ENCODE data around the gene IGSF21. TPM values are rescaled to one million over a fixed set of nuclear protein-coding genes. Genes with fewer than 3 reads are reported as not detected.

Gene IGSF21
- total RNA-seq, 1 donor from 2014 or later, result 1.00 TPM

DNA sequence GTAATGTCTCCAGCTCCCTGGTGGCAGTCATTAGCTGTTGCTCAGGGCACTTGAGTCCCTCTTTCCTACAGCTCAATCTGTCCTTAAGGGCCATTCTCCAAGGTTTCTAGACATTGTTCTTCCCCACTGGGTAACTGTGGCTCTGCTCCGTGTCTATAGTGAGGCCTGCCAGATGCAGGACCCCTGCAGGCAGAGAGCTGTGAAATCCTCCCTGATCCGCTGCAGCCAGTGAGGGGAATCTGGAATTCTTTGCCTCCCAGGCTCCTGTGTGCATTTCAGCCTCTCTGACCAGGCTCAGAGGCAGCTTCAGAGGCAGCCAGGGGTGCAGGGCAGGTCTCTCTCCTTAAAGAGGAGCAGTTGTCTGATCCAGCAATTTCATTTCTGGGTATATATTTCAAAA is 14.4 kb upstream of the IGSF21 start:
- intact Hi-C loops (cut with DNase I), result no loop called here
- no peak for DNase-seq (ENCODE audit: low spot score)

DNA sequence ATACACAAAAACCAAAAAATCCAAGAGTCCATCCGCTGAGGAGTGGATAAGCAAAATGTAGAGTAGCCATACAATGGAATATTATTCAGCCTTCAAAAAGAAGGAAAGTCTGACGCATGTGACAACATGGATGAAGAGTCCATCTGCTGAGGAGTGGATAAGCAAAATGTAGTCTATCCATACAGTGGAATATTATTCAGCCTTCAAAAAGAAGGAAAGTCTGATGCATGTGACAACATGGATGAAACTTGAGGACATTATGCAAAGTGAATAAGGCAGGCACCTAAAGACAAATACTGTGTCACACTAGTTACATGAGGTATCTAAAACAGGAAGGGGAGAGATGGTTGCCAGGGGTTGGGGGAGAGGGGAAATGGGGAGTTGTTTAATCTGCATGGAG is 14.0 kb upstream of the IGSF21 start:
- no peak for DNase-seq (ENCODE audit: low spot score)
- intact Hi-C loops (cut with DNase I), result no loop called here

DNA sequence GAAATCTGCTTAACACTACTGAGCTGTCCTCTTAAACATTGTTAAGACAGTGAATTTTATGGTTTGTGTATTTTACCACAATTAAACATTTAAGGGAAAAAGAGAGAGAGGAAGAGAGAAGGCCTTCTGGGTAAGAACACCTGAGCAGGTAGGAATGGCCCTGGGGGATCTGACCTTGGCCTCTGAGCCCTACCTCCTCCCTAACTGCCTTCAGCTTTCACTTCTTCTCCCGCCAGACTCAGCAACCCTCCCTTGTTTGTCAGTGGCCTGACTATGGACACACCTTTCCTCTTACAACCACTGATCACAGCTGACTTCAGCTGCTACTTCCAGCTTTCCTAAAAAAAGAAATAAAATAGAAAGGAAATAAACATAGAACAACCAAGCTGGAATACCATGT is 13.5 kb upstream of the IGSF21 start:
- no peak for DNase-seq (ENCODE audit: low spot score)
- intact Hi-C loops (cut with DNase I), result no loop called here

DNA sequence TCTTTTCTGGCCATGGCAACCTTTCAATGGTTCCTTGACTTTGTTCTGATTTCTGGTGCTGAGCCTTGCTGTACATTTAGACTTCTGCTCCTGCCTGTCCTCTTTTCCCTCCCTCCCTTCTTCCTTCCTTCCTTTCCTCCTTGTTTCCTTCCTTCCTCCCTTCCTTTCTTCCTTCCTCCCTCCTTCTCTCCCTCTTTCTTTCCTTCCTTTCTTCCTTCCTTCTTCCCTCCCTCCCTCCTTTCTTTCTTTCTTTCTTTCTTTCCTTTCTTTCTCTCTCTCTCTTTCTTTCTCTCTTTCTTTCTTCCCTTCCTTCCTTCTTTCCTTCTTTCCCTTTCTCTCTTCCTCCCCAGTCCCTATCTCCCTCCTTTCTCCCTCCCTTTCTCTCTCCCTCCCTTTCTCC is 10.4 kb upstream of the IGSF21 start:
- intact Hi-C loops (cut with DNase I), result no loop called here
- DNase-seq (ENCODE audit: low spot score), result no peak

DNA sequence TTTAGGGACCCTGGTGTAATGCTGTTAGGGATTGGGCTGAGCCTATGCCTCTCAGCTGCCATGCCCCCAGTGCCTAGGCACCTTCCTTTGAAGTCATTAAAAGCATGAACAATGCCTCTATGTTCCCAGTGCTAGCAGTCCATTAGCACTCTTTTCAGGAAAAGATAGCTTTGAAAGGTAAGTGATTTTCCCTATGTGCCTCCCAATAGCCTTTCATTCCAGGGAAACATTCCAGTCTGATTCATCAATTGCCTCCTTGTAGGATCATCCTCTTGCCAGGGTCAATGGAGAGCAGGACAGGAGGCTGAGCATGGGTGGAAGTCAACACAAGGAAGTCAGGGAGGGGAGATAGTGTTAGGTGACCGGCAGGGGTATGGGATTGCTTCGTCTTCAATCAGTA is 8.6 kb upstream of the IGSF21 start:
- intact Hi-C loops (cut with DNase I), result no loop called here
- DNase-seq (ENCODE audit: low spot score), result no peak

DNA sequence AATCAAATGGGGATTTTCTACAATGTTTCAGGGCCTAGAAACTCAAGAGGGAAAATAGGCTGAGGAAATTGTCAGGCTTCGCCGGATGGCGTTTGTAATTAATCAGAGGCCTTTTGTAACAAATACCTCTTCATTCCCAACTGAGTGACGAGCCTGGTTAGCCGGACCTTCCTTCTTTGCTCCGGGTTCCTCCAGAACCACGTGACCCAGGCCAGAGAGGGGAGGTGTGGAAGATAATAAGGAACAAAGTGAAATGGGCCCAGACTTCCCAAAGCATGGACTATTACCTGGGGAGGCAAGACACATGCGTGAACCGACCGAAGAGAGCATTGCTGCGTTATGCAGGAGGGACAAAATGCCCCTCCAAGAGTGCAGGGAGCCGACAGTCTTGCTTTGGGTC is 7.5 kb upstream of the IGSF21 start:
- no peak for DNase-seq (ENCODE audit: low spot score)
- intact Hi-C loops (cut with DNase I), result loop anchor here (5.0 to 10.0 kb wide), 3 partner anchors 178 to 605 kb away; no protein-coding TSS in a partner anchor

DNA sequence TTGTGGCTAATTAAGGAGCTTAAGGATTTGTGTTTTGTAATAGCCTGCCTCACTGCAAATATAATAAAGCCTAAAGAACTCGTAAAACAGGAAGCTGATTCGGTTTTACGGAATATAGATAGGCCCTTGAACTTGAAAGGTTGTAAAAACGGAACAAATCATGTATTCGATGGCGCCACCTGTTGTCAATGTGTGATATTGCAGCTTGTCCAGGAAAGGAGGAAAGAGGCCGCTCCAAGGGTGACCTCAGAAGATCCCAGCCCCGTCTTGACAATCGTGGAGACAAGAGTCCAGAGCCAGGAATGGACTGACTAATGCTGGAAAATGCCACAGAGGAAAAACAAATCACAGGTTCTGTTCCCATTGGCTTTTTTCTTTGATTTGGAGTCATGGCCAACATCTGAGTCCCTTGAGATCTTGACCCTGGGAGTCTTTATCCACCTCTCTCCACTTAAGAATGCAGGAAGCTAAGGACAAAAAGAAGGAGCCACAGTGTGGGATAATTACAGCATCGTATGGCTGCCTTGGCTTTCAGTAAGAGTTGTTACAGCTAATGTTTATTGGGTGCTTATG is 7.0 kb upstream of the IGSF21 start:
- intact Hi-C loops (cut with DNase I), result loop anchor here (5.0 to 10.0 kb wide), 3 partner anchors 178 to 606 kb away; no protein-coding TSS in a partner anchor
- DNase-seq (ENCODE audit: low spot score), result no peak

DNA sequence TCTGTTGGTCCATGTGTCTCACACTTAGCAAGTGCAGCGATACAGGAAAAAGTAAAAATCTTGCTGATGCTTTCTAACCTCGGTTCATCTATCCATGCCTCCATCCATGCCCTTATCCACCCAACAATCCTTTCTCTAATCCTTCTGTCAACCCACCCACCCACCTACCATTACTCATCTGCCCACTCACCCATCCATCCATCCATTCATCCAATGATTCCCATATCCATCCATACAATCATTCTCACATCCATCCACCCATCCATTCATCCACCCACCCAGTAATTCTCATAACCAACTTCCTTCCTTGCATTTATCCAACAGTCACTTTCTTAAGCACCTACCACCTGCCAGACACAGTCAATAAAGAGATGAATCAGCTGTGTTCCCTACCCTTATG is 6.1 kb upstream of the IGSF21 start:
- DNase-seq (ENCODE audit: low spot score), result no peak
- intact Hi-C loops (cut with DNase I), result loop anchor here (5.0 to 10.0 kb wide), 3 partner anchors 179 to 607 kb away; no protein-coding TSS in a partner anchor

DNA sequence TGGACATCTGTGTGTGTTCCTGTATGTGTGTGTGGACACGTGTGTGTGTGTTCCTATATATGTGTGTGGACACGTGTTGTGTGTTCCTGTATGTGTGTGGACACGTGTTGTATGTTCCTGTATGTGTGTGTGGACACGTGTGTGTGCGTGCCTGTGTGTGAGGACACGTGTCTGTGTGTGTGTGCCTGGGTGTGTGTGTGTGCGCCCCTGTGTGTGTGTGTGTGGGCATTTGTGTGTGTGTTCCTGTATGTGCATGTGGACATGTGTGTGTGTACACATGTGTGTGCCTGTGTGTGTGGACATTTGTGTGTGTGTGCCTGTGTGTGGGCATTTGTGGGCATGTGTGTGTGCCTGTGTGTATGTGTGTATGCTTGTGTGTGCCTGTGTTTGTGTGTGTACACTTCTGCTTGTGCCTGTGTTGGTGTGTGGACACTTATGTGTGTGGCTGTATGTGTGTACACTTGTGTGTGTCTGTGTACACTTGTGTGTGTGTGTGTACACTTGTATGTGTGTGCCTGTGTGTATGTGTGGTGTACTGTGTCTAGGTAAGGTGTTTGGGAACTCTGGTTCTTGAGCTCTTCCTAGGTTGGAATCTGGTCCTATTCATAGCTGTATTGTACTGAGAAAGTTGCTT is 3.7 kb upstream of the IGSF21 start:
- DNase-seq (ENCODE audit: low spot score), result no peak
- intact Hi-C loops (cut with DNase I), result loop anchor here (5.0 to 10.0 kb wide), 3 partner anchors 182 to 609 kb away; no protein-coding TSS in a partner anchor

DNA sequence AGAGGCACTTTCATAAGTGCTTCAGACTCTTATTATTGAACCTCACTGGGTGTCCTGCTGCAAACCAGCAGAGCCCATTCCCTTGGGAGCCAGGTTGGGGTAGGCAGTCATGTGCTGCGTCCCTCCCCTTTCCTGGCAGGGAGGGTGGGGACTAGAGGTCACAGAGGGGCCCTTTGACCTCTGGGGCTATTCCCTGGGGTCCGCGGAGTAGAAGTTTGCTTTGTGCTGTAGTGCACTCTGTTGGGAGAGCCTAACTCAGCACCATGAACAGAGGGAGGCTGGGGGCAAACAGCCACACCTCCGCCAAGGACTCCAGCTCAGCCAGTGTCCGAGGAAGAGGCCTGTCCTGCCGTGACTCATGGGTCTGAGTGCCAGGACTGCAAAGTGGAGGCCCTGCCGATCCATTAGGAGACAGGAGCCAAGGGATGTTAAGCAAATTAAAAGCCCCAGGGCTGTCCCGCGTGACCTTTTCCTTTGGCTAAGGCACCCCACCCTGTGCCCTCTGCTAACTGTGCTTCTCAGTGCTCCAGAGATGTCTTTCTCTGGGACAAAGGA is 3.0 kb upstream of the IGSF21 start:
- DNase-seq (ENCODE audit: low spot score), result no peak
- intact Hi-C loops (cut with DNase I), result loop anchor here (5.0 to 10.0 kb wide), 3 partner anchors 182 to 610 kb away; no protein-coding TSS in a partner anchor

DNA sequence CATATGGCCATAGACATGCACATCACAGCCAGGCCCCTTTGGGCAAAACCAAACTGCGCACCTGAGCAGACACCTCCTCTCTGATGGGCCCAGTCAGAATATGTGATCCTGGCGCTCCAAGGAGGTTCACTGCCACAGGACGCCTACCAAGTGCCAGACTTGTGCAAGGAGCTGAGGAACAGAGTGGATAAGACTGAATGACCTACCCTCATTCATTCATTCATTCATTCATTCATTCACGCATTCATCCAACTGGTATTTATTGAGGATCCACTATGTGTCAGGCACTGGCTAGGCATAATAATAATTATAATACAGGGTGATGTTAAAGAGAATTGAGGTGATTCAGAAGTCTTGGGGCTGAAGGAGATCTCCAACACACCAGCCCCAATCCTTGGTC is 2.4 kb upstream of the IGSF21 start:
- intact Hi-C loops (cut with DNase I), result loop anchor here (10.0 kb wide), 1 partner anchor 610 kb away; no protein-coding TSS in a partner anchor
- DNase-seq (ENCODE audit: low spot score), result no peak

DNA sequence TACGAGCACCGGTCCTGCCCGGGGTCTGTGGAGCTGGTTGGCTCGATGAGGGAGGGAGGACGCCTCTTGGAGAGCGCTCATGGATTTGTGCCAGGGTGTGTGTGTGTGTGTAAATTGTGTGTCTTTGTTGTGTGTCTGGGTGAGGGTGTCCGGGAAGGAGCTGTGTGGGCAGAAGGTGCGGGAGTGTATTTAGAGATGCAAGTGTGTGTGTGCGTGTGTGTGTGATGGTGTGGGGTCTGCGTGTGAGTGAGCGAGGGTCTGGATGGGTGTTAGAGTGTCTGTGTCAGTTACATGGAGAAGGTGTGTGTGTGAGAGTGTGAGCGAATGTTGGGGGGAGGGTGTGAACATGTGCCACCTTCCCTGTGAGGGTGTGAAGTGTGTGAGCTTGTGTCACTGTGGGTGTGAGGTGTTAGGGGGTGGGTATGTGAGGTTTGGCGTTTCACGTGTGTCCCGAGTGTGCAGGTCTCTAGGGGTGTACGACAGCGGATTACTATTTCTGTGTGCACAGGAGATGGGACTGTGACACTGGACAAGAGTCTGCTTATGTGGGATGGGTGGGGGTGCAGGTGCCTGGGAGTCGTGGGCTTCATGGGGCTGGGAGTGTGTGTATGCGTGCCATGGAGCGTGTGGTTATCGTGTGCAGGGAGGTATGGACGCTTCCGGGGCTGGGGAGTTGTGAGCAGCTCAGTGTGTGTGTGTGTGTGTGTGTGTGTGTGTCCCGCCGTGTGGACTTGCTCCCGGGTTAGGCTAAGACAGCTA is 880 bp downstream of the IGSF21 start:
- intact Hi-C loops (cut with DNase I), result loop anchor here (10.0 kb wide), 1 partner anchor 614 kb away; no protein-coding TSS in a partner anchor
- no peak for DNase-seq (ENCODE audit: low spot score)

DNA sequence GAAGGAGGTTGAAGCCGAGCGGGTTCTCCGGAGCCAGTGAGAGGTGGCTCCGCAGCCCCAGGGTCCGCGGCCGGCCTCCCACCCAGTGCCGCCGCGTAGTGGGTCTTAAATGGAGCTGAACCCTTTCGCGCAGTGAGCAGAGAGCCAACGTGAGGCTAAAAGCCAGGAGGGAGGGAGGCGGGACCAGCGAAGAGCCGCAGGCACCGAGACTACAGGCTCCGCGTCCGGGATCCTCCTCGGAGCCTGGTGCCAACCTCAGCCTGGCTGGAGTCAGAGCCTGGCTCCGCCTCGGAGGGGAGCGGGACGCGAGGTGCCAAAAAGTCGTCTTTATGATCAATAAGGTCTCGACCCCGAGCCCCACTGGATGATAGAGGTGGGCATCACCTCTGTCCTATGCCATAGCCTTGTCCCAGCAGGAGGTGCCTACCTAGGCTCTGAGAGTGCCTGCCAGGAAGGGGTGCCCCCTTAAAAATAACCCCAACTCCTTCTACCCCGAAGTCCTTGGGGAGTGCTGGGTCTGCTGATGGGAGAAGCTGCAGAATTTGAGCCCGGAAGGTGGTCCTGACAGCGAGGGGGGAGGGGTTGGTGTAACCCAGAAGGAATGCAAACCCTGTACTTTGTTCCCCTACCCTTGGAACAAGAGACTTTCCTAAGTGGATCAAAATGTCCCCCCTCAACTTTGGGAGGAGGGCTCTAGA is 1.6 kb downstream of the IGSF21 start:
- DNase-seq (ENCODE audit: low spot score), result no peak
- intact Hi-C loops (cut with DNase I), result loop anchor here (10.0 kb wide), 1 partner anchor 614 kb away; no protein-coding TSS in a partner anchor

DNA sequence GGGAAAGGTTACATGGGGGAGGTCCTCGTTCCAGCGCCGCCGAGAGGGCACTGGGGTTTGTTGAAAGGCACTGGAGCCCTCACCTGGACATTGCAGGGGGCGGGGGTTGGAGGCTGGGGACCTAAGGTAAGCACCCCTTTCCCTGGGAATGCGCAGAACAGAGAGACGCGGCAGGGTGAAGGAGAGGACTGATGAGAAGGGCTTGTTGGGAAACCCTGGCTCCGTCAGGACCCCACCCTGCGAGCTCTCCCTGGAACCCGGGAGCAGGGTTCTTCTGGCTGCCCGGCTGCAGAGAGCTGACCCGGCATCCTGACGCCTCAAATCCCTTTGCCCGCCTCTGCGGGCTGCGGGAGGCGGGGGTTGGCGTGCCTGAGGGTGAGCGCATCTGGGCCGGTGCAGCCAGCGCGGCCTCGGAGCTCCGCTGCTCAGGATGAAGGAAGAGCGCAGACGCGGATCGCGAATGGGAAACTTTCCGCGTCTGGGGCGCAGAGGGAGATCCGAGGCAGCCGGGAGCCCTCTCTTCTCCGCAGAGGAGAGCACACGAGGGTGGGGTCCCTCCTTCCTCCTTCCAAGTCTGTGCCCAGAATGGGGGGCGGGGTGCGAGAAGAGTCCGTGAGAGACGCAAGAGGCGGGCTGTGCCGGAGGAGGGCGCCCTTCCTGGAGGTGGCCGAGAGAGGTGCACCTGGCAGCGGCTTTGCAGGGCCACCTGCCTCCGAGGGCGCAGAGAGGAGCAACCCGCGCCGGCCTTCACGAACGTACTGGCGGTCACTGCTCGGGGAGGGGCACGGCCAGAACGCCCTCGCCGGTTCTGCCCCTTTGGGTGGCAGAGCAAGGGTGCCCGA is 2.4 kb downstream of the IGSF21 start:
- intact Hi-C loops (cut with DNase I), result loop anchor here (10.0 kb wide), 1 partner anchor 615 kb away; no protein-coding TSS in a partner anchor
- no peak for DNase-seq (ENCODE audit: low spot score)

DNA sequence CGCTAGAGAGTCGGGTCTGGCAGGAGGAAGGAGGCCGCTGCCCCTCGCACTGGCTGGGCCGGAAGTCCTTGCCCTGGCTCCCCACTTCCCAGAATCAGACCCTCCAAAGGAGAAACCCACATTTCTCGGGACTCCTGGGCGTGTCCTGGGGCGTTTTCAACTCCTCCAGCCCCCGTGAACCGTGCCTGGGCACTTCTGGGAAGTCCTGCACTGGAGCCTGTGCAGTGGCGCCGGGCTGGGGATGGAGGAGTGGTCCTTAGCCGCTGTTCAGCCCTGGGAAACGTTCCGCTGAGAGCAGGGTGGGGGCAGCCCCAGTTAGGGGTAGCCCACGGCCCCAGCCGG is 3.0 kb downstream of the IGSF21 start:
- DNase-seq (ENCODE audit: low spot score), result no peak
- intact Hi-C loops (cut with DNase I), result no loop called here

DNA sequence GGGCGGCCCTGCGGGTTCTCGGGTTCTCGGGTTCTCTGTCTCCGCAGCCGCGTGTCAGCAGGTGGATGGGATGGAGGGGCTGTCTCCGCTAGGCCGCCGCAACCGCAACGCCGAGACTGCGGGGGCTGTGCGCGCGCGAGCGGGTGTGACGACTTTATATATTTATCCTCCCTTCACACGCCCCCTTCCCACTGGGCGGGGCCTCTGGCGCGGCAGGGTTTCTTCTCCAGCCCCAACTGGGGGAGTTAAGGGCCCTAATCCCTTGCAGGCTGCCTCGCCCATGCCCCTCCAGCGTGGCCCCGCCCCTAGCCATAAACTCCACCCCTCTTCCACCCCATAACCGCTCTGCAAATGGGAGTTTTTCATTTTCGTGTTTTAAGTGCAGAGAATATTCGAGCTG is 3.4 kb downstream of the IGSF21 start:
- intact Hi-C loops (cut with DNase I), result no loop called here
- no peak for DNase-seq (ENCODE audit: low spot score)

DNA sequence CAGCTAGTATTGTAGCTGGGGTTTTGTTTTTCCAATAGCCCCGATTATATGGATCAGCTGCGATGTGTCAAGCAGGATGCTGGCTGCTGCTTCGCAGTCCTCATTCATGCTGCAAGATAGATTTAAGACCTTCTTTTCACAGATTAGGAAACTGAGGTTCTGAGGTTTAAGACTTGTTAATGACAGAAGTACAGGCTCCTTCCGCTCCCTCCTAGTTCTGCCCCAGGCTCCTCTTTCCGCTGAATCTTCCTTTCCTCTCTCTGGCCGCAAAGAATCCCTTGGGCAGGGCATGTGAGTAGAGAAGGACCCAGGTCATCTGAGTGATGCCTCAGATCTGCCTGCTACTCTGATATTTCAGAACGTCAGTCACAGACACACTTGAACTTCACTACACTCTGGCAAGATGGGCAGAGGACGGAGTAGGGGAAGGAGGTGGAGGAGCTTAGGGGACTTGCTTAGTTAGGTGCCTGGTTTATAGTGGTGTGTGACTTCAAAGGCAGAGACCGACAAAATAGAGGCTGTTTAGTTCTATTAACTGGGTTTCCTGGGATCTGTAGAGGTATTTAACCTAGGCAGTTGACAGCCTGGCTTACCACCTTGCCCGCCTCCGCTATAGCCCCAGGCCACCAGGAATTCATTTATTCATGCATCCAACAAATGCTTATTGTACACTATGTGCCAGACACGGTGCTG is 4.2 kb downstream of the IGSF21 start:
- DNase-seq (ENCODE audit: low spot score), result no peak
- intact Hi-C loops (cut with DNase I), result no loop called here

DNA sequence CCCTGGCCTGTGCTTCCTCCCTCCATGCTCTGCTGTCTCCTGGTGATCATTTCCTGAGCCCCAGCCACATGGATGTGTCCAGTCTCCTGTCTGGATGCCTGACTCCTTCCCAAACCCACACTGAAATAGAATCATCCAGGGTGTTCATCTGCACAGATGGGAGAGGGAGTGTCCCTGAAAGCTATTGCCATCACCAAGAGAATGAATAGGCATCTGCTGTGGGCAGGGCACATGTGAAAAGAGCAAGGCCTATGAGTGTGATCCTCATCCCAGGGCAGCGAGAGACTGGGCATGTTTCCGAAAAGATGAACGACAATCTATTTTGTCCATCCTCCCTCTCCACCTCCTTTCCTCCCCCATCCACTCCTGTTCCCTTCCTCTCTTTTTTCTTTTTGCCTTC is 5.0 kb downstream of the IGSF21 start:
- intact Hi-C loops (cut with DNase I), result no loop called here
- DNase-seq (ENCODE audit: low spot score), result no peak

Measured in cardiac septum (tissue), 1 donor.